Stimulated activated CD4-positive, alpha-beta T cell treated with anti-CD3 and anti-CD28 coated beads, Interleukin-1b, Interleukin-23, amount 100 ng/mL, for 1 hour (primary cell): Measurements from ENCODE around the gene DMP1.

Experiments
- DNase-seq, 2 donors: peaks; one replicate each; pipeline ENCODE4 v3.0.0-alpha.2; 2020; ENCODE audit warnings: low read depth in 2 of 2

Gene DMP1, protein sequence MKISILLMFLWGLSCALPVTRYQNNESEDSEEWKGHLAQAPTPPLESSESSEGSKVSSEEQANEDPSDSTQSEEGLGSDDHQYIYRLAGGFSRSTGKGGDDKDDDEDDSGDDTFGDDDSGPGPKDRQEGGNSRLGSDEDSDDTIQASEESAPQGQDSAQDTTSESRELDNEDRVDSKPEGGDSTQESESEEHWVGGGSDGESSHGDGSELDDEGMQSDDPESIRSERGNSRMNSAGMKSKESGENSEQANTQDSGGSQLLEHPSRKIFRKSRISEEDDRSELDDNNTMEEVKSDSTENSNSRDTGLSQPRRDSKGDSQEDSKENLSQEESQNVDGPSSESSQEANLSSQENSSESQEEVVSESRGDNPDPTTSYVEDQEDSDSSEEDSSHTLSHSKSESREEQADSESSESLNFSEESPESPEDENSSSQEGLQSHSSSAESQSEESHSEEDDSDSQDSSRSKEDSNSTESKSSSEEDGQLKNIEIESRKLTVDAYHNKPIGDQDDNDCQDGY

DNA sequence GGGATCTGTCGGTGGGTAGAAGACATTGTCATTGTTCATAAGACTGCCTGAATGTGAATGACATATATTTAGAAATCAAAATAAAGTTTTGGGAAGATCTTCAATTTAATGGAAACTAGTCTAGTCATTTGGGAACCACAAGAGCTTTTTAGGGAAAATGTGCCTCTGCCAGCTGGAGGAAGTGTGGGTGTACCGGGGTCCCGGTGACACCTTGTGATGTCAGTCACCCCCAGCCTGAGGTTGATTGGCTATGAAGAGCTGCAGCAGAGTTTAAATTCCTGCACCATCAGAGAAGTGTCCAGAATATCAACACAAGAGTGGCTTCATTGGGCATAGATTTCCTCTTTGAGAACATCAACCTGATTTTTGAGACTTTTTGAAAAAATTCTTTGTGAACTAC is at the start of gene DMP1:
Gene DMP1 (plus strand): TSS at position 301 of the 400 bp plus-strand sequence. CDS start 6,213 bp downstream, outside the sequence.
- no peak for DNase-seq

DNA sequence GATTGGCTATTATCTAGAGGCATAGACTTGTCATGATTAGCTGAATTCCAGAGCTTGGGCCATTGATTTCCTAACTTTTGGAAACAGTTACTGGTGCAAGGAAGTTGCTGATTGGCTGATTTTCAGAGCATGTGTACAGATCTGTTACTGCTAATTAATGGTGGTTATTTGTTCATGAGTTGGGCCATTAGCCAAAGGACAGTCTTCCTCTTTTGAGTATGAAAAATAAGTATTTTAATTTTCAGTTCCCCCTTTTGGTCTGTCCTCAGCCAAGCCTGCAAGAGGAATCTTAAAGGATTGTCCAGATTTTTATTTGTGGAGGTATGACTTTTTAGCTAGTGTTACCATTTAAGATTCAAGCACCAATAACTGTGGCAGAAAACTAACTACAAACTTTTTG is 48.7 kb upstream of the DMP1 start:
- no peak for DNase-seq

DNA sequence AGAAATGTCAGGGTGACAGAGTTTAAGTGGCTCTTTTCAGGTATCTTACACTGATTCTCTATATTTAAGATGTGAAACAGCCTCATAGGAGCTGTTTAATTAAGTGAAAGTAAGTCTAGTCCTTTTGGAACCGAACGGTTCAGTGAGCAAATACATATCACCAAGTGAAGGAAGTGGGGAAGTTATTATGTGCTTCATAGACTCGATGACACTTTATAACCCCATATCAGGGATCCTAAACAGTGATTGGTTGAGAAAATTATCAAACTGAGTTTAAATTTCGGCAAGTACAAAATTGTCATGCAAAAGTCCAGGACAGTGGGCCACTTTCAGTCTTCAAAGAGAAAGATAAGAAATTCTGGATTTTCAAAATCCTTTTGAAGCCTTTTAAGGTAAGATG is 41.9 kb upstream of the DMP1 start, which contains the start of gene DSPP:
Gene DSPP (plus strand): TSS at position 301 of the 400 bp plus-strand sequence. CDS start 2,380 bp downstream, outside the sequence.
- DNase-seq = no peak

DNA sequence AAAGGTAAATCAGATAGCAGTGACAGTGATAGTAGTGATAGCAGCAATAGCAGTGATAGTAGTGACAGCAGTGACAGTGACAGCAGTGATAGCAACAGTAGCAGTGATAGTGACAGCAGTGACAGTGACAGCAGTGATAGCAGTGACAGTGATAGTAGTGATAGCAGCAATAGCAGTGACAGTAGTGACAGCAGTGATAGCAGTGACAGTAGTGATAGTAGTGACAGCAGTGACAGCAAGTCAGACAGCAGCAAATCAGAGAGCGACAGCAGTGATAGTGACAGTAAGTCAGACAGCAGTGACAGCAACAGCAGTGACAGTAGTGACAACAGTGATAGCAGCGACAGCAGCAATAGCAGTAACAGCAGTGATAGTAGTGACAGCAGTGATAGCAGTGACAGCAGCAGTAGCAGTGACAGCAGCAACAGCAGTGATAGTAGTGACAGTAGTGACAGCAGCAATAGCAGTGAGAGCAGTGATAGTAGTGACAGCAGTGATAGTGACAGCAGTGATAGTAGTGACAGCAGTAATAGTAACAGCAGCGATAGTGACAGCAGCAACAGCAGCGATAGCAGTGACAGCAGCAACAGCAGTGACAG is 35.7 kb upstream of the DMP1 start:
- no peak for DNase-seq

DNA sequence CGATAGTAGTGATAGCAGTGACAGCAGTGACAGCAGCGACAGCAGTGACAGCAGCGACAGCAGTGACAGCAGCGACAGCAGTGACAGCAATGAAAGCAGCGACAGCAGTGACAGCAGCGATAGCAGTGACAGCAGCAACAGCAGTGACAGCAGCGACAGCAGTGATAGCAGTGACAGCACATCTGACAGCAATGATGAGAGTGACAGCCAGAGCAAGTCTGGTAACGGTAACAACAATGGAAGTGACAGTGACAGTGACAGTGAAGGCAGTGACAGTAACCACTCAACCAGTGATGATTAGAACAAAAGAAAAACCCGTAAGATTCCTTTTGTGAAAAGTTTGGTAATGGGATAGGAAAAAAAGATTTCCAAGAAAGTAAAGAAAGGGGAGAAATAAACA is 33.8 kb upstream of the DMP1 start:
- DNase-seq = no peak

DNA sequence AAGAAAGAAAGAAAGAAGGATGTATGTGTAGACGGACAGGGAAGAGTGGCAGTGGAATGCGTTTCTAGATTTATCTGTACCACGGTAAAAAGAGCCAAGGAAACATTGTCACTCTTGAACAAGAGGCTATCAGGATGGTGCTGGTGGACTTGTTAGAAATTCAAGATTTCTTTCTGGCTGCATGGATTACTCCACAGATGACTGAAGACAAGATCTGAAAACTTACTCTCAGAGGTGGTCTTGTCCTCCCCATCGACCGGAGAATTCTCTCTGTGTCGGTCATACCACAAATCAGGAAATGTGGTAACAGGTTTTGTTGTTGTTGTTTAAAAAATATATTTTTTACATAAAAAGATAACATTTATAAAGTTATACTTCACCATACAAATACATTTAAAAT is 30.0 kb upstream of the DMP1 start:
- no peak for DNase-seq

DNA sequence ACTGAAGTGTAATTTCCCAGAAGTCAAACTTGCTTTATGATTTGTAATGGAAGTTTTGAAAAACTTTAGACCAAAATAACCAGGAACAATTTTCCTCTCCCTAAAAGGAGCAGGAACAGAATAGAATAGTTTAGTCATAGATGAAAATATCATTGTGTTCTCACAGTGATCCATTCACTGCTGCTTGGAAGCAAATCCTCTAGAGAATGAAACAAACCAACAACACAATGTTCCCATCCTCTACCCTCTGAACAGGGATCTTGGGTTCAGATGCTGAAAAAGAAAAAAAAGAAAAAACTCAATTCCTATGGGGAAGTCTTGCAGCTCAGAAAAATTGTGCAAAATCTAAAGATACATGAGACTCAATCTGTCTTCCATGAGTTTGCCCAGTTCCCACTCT is 29.6 kb upstream of the DMP1 start:
- no peak for DNase-seq

DNA sequence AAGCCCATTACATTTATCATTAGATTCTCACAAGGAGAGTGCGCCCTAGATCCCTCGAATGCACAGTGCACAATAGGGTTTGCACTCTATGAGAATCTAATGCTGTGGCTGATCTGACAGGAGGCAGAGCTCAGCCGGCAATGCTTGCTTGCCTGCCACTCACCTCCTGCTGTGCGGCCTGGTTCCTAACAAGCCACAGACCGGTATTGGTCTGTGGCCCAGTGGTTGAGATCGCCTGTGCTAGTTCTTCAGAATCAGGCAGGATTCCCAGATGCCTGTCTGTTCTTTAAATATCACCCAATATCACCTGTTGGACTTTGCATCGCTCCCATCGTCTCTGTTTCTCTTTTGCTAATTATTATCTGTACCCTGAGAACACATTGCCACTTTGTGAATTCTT is 27.8 kb upstream of the DMP1 start:
- no peak for DNase-seq

DNA sequence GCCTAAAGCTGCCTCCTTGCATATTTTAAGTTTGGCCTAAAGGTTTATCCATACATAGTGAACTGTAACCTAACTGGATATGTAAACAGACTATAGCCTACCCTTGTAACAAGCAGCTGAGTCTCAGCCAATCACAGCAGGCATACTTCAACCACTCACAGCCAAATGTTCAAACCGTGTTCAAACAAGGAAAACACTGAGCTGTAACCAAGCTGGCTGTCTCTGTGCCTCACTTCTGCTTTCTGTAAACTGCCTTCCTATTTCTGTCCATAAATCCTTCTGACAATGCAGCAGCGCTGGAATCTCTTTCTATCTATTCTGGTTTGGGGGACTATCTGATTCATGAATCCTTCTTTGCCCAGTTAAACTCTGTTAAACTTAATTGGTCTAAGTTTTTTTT is 25.4 kb upstream of the DMP1 start:
- no peak for DNase-seq

DNA sequence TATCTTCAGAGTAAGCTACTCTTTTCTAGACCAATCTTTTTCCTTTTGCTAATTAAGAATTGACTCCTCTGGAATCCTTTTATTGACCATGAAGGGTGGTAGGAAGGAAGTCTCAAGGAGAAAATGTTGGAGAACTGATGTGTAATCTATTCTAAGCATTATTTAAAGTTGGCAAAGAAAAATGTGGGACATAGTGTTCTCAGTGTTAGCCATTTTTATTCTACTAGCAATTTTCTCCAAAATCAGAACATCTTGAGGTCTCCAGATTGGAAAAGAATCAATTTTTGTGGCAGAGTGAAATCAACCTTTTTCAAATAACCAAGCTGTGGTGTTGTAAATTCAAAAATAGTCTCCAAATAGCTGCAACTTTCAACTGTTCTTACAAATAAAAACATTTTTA is 18.4 kb upstream of the DMP1 start:
- DNase-seq = no peak

DNA sequence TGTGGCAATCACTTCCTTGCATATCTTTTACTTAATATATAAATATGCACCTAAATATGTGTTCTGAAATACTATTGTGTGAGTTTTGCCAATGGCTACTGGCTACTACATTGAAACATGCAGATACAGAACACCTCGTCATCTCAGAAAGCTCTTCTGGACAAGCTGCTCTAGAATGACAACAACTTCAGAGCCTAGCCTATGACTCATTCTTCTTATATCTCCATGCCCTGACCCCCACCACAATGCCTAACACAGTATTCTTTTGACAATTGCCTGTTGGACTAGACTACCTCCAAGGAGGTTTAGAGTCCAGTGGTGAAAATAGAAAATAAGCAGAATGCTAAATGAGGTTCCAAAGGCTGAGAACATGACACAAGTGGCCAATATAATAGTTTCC is 17.6 kb upstream of the DMP1 start:
- no peak for DNase-seq

DNA sequence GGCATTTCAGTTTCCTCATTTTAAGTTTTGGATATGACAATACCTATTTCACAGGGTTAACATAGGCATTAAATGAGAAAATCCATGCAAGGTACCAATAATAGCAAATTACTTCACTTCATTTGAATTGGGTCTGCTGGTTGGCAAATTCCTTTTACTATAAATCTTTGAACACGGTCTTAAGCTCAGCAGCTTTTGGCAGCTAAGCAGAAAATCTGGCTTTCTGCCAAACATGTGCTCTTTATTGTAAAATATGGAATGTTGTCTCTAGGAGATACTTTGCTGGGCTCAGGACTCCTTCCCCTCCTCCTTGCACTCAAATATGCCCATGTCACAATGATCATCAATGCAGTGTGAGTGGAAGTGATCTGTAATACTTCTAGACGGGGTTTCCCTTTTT is 16.8 kb upstream of the DMP1 start:
- no peak for DNase-seq

DNA sequence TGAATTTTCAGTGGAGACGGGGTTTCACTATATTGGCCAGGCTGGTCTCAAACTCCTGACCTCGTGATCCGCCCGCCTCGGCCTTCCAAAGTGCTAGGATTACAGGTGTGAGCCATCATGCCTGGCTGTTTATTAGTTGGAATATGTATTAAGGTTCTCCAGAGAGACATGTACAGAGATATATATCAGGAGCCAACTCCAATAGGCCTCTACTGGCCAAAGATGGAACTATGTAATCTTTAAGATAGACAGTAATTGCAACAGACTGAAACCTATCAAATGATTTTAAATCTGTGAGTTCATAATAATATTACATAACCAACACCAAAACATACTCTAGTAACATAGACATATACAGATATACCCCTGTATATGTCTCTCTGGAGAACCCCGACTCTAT is 5.8 kb upstream of the DMP1 start:
- DNase-seq = no peak

DNA sequence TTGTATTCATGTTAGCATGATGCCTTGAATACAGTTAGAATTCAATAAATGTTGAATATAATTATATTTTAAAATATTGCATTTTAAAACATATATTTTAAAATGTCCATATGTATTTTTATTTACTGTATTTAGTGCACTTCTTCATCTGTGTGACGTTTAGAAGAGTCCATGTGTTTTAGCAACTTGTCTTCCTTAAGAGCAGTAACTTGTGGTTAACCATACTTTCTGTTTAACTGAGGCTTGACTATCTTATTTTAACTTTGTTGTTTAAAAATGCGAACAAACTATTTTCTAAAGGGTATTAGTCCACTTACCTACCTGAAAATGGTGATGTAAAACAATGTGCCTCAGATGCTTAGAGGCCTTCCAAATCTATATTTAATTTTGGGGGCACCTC is 858 bp downstream of the DMP1 start:
- no peak for DNase-seq

DNA sequence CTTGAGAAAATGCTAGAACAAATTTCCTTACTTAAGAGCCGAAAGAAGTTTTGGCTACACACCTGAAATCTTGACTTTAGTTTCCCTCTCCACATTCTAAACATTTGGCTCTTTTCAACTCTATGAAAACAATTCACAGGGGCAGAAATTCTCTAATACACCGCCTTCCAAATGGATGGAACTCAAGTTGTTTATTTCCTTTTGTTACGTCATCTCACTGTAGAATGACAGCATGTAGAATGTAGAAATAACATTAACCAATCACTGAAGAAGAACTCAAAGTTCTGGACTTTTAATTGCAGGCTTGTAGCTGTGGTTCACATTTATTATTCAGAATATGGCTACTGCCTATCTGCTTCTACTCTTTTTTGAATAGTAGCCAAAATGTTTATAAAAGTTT is 1.9 kb downstream of the DMP1 start:
- no peak for DNase-seq

DNA sequence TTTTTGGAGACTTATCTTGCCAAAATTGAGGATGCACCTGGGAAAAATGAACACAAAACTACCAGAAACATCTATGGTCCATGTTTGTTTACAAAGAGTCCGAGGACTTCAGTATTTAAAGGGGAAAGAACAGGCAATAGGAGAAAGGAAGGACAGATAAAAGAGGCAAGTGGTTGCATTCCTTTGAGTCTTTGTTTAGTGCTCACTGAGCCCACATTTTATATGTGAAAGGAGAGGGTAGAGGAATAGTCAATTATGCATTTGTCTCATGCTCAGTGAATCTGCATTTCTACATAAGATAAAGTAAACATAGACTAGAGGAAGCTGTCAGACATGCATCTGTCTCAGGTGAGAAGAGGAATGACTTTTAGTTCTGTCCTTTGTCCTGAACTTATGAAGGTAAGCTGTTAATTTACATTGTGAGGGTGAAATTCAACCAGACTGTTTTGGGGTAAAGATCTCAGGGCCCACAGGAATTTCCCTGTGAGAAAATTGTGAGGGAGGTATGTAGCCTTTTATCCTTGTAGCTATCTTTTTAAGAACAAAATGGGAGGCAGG is 4.5 kb downstream of the DMP1 start:
- no peak for DNase-seq

DNA sequence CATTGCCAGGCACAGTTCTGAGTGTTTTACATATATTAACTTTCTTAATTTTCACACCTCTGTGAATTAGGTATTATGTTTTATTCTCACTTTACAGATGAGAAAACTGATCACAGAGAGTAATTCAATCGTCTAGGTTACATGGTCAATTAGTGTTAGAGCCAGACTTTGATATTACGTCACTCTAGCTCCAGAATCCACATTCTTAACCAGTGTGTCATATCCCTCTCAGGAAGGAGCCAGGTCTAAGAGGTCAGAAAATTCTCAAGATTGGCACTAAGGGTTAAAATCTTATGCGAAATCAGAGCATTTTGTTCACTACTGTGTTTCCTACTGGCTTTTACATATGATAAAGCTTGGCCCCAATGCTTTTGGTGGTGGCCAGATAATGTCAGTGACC is 7.4 kb downstream of the DMP1 start:
- DNase-seq = no peak

DNA sequence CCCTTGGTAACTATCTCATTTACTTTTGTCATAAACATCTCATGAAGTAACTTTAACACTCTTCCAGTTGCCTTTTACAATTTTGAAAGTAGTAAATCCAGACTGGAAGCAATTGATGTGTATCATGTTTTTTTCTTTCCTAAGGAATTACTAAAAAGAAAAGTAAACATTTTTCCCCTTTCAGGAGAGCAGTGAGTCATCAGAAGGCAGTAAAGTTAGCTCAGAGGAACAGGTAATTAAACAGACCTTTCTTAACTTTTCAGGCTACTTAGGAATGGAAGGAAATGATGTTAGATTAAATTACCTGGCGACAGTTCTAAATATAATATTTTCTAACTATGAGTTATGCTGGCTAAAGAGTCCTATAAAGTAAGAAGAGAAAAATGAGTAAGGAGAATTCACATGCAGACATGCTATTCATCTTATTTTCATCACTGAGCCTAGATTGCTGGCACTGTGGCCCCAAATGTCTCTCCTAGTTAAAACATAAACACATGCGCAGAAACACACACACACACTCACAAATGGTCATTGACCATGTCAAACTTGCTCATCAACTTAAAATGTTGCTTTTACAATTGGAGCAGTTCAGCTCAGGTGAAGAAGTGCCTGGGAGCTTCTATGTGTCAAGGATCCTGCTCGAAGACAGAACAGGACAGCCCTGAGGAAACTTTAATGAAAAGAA is 9.3 kb downstream of the DMP1 start:
- DNase-seq = no peak

DNA sequence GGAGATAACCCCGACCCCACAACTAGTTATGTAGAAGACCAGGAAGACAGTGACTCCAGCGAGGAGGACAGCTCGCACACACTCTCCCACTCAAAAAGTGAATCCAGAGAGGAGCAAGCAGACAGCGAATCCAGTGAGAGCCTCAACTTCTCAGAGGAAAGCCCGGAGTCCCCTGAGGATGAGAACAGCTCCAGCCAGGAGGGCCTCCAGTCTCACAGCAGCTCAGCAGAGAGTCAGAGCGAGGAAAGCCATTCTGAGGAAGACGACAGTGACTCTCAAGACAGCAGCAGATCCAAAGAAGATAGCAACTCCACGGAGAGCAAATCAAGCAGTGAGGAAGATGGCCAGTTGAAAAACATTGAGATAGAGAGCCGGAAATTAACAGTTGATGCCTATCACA is 12.8 kb downstream of the DMP1 start:
- no peak for DNase-seq

DNA sequence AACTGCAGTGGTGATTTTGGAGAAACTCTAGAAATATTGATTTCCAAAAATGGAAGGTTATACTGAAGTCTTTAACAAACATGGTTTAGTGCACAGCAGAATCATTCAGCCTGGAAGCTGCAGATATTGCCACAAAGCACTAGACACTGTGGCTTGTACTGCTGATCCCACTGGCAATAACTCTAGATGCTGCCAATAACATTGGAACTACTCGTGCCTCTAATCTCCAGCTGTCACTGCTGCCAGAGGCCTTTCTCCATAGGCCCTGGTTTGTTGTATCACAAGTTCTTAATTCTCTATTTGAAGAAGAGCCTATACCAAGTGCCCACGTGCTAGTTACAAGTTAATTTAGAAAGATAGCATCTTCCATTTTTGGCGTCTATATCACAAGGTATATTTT is 19.3 kb downstream of the DMP1 start:
- no peak for DNase-seq

DNA sequence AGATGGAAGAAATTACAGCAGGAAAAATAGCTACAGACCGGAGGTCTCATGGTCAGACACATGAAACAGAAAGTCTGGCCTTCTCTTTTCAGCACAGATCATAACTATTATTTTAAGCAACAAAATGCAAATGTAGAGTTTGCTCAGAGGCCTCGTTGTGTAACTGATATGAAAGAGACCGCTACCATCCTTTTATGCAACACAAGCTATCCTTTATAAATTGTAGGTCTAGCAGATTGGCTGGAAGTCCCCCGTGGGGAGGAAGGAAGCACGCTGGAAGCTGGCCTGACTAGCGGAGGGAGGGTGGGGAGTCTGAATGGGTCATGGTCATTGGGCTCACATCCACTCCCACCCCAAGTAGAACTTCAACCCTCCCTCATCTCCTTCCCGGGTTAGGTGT is 27.7 kb downstream of the DMP1 start:
- DNase-seq = no peak

DNA sequence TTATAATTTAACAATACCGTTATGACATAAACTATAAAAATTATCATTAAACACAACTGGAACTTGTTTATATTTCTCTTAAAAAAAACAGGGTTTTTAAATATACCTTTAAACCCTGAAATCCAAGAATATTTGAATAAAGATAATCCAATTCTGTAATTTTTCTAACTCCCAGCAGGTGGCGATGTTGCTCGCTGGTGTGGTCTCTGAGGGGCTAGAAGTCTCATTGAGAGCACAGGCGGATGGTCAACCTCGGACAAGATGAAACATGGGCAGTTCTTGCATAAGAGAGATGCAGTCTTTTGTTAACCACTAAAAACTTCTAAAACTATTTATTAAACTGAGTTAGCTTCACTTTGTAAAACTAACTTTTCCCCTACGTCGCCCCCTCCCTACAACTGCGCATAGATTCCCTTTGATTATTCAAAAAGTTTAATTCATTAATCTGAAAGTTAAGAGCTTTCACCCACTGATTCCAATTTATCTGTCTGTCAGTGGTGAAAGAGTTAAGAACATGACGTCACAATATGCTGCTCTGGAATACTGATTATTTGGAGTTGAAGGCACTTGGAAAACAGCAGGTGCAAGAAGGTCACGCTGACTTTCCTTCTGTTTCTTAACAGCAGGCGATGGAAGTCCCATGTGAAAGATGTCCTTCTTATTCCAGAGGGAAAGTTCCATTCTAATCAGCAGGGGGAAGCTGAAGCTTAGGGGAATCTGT is 29.5 kb downstream of the DMP1 start:
- DNase-seq = peak in 1 of 2 donors; percentile 0
